Measurements from ENCODE around the gene OR2S2. TPM values are rescaled to one million over a fixed set of nuclear protein-coding genes. Genes with fewer than 3 reads are reported as not detected.
"Not testable (repeated sequence)": the region's sequence is repeated elsewhere in the genome, so short reads cannot be mapped to it uniquely, and the experiment has no call there.

OR2S2 gene, protein sequence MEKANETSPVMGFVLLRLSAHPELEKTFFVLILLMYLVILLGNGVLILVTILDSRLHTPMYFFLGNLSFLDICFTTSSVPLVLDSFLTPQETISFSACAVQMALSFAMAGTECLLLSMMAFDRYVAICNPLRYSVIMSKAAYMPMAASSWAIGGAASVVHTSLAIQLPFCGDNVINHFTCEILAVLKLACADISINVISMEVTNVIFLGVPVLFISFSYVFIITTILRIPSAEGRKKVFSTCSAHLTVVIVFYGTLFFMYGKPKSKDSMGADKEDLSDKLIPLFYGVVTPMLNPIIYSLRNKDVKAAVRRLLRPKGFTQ
- total RNA-seq (2014; rRNA removed; shearing (Covaris generic)) = not detected in 2 replicates

DNA sequence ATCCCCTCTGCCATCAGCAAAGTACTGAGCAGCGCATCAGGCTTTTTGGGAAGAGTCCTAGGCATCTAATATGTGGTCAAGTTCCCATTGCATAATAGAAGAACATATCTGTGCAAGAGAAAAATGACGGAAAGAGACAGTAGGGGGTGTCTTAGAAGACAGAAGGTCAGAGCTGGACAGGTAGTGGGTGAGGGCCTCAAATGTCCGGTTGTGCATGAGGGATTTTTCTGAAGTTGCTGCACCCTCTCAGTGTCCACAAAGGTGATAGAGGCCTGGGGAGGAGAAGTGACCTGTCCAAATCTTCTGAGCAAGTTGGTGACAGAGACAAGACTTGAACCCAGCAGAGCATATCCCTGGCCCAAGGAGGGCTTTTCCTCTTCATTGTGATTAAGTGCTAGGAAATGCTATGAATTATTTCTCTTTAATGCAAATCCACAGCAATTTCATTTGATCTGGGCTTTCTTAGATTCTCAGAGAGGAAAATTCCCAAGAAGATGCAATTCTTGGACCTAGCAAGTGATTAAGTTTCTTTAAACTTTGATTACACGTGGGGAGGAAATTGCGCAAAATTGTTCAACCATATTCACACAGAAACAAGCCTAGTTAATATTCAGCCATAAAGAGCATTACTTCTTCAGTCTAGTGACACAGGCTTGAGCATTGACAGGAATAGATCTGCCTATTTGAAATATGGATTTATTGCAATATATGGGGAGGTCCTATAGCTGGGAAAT lies at the start of gene OR2S2:
TSS of gene OR2S2 (minus strand) at position 51 of the 734 bp plus-strand sequence. CDS start 56 bp downstream, outside the sequence.
- in situ Hi-C loops (cut with HindIII; ENCODE audit: low sequenced_read_pairs) = no loop called here
- no peak for DNase-seq (ENCODE audit: low spot score)

DNA sequence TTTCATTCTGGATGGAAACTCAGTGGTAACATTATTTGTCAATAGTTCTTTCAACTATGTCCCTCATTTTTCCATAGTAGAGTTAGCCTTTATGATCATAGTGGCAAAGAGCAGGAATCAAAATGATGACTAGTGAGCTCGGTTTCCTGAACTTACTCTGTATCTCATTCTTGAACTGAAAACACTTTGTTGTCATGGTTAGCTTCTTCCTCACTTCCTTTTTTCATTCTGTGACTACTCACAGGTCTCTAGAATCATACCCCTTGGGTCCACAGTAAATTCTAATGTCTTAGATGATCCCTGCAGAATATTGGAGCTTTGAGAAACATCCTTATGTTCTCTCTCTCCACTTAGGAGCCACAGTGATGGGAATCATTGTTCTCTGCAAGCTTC lies 49.4 kb upstream of the OR2S2 start:
- in situ Hi-C loops (cut with HindIII; ENCODE audit: low sequenced_read_pairs) = no loop called here
- DNase-seq (ENCODE audit: low spot score) = no peak

DNA sequence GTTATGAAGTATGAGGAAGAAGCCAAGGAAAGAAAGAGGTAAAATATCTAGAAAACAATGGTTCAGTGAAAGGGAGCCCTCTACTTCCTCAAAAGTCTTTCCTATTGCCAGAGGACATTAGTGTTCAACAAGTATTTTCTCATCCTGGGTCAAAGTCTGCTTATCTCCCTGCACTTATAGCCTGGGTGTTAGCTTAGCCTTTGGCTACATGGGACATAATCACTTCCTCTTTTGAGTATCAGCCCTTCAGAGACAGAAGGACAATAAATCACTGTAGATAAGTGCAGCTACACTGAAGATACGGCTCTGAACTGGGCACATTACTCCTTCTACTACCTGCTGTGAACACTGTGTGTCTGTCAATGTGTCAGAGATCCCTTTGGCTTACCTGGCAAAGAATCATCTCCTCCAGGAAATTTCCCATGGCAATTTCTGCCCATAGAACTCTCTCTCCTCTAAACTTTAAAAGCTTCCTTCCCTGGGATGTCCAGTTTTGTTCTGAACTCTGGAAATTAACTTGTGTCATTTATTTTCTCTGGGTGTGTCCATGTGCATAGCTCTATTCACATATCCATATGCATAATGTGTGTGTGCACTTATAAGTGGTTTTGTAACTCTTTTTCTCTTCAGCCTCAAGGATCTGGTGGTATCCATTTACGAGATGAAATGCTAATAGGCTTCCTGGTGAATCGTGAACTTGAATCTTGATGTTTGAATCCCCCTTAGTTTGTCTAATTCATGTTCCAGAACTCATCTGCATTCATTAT lies 48.8 kb upstream of the OR2S2 start:
- no peak for DNase-seq (ENCODE audit: low spot score)
- in situ Hi-C loops (cut with HindIII; ENCODE audit: low sequenced_read_pairs) = no loop called here

DNA sequence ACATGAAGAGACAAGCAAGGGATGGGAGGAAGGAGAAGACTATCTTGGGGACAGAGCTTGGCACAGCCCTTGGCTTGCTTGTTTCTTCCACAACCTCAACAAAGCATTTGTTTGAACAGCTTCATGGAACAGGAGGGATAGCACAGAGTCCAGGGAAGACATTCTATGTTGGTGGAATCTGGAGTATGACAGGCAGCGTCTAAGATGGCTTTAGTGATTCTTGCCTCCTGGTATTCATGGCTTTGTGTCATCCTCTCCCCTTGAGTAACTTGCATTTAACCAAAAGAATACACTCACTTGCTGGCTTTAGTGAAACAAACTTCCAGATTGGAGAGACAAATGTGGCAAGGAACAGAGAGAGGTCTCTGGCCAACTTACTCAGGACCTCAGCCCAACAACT lies 47.9 kb upstream of the OR2S2 start:
- in situ Hi-C loops (cut with HindIII; ENCODE audit: low sequenced_read_pairs) = no loop called here

DNA sequence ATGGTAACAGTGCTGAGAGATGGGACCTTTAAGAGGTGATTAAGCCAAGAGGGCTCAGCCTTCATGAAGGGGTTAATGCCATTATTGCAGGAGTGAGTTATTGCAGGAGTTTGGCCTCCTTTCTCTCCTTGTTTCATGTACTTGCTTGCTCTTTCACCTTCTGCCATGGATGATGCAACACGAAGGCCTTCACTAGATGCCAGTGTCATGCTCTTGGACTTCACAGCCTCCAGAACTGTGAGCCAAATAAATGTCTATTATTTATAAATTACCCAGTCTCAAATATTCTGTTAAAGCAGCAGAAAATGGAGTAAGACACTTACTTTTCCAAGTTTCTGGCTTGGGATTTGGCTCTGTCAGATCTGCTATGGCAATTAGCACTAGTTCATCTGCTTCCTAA lies 40.4 kb upstream of the OR2S2 start:
- in situ Hi-C loops (cut with HindIII; ENCODE audit: low sequenced_read_pairs) = no loop called here
- DNase-seq (ENCODE audit: low spot score) = no peak

More for the DNA sequence above, 47.9 kb upstream of the OR2S2 start:
- no peak for DNase-seq (ENCODE audit: low spot score)

DNA sequence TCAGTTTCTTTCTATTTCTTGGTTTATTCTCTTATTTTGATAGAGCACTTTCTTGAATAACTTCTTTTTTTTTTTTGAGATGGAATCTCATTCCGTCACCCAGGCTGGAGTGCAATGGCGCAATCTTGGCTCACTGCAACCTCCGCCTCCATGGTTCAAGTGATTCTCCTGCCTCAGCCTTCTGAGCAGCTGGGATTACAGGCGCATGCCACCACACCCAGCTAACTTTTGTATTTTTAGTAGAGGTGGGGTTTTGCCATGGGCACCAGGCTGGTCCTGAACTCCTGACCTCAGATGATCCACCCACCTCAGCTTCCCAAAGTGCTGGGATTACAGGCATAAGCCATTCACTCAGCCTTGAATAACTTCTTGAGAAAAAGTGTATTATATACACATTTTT lies 39.1 kb upstream of the OR2S2 start:
- in situ Hi-C loops (cut with HindIII; ENCODE audit: low sequenced_read_pairs); DNase-seq (ENCODE audit: low spot score): not testable (repeated sequence)

DNA sequence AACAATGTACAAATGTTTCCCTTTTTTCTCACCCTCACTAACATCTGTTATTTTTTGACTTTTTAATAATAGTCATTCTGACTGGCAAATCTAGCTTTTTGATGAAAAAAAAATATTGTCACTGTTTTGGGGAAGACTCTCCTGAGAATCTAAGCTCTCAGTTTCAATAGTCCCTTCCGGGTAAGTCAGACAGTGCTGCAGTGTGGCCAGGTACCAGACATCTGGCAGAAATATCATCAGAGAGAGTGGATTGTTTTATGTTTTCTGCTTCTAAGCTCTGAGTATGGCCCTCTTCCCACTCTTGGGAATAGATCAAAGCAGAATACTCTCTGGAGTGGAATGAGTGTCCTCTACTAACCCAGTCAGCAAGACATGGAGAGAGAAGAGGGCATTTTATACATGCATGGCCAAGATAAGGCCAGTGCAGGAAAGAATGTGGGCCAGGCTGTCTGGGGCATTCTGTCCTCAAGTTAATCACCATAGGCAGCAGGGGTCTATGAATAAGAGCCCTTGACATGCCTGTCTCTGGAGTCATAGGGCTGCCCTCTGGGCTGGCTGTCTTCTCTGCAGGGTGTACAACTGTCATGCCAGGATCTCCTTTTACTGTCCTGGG lies 38.5 kb upstream of the OR2S2 start:
- in situ Hi-C loops (cut with HindIII; ENCODE audit: low sequenced_read_pairs) = no loop called here
- no peak for DNase-seq (ENCODE audit: low spot score)

DNA sequence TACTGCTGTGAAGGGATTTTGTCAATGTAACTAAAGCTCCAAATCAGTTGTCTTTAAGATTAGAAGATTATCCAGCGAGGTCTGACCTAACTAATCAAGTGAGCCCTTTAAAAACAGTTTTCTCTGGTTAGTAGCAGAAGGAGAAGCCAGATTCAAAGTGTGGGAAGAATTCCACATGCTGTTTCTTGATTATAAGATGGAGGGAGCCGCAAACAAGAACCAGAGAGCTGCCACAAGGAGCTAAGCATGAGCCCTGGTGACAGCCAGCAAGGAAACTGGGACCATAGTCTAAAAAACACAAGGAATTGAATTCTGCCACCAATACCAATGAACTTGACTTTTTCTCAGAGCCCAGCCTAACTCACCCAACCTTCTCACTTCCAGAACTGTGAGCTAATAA lies 37.0 kb upstream of the OR2S2 start:
- in situ Hi-C loops (cut with HindIII; ENCODE audit: low sequenced_read_pairs) = no loop called here
- DNase-seq (ENCODE audit: low spot score) = no peak

DNA sequence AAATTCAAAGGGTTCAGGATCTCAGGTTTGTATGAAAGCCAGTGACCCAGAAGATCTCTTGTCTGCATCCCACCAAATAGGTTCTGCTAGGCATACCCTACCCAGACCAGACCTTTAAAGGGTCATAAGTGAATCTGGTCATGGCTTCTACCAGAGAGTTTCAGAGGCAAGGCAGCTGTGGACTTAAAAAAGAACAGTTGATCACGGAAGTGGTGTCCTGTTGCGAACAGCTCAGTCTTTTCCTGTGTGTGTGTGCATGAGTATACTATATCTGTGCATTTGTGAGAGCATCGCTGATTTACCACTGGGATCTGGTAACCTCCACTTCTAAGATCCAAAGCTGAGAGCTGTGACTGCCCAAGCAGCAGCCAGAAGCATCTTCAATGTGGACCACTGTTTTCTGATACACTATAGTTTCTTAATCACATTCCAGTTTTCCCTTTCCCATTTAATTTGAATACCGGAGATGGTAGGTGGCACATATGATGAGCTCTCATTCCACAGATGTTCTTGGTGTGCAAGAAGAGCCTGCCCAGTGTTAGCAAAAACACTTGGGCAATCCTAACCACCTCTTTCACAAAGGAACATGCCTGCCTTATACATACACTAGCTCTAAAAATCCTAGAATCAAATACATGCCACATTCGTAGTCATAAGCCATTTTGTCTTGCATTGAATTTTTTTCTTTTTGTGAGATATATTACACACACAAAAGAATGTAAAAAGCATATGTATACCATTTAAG lies 36.2 kb upstream of the OR2S2 start:
- in situ Hi-C loops (cut with HindIII; ENCODE audit: low sequenced_read_pairs) = no loop called here

DNA sequence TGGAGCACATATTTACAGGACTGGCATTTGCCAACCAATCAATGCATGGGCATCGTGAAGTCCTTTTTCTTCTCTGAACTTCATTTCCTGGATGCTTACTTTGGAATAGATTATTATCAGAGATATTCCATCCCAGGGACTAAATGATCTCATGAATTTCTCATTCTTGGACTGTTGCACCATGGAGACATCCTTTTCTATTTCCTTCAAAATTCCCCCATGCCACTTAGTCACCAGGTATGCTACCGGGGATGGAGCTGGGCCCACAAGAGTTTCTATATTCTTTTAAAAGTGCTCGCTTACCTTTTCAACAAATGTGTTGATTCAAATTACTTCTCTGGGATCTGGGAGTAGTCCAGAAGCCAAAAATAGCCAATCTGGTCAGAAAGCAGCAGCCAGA lies 35.2 kb upstream of the OR2S2 start:
- in situ Hi-C loops (cut with HindIII; ENCODE audit: low sequenced_read_pairs); DNase-seq (ENCODE audit: low spot score): not testable (repeated sequence)

More for the DNA sequence above, 36.2 kb upstream of the OR2S2 start:
- DNase-seq (ENCODE audit: low spot score) = no peak

DNA sequence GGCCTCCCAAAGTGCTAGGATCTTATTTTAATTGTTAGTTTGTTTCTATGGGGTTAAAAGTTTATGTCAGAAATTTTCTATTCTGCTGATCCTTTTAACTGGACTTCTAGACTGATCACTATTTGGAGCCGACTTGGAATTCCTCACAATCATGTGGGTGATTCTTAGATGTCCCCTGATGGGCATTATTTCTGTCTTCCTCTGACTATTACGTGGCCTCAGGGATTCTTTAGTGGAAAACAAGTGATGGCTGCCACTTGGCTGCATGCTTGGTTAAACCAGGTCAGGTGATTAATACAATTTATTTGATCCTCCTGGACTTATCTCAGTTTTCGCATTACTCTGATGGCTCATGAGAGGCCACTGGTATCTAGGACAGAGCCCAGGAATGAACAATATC lies 32.2 kb upstream of the OR2S2 start:
- DNase-seq (ENCODE audit: low spot score) = no peak
- in situ Hi-C loops (cut with HindIII; ENCODE audit: low sequenced_read_pairs) = no loop called here

DNA sequence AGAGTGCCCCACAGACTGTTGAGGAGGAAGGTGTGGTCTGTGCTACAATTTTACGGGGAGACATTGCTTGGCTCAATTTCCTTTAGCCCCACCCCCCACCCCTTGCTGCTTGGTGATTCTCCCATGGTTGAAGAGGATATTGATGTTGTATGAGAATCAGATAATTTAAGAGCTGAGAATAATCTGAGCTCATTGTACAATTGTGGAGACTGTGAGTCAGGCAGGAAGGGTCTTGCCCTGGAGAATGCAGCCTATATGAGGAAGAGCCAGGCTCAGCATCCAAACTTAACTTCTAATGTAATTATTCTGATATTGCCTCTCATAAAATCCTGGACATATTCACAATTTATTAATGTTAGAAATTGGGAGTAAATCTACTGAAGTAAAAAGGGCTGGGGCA lies 26.1 kb upstream of the OR2S2 start:
- no peak for DNase-seq (ENCODE audit: low spot score)
- in situ Hi-C loops (cut with HindIII; ENCODE audit: low sequenced_read_pairs) = no loop called here

DNA sequence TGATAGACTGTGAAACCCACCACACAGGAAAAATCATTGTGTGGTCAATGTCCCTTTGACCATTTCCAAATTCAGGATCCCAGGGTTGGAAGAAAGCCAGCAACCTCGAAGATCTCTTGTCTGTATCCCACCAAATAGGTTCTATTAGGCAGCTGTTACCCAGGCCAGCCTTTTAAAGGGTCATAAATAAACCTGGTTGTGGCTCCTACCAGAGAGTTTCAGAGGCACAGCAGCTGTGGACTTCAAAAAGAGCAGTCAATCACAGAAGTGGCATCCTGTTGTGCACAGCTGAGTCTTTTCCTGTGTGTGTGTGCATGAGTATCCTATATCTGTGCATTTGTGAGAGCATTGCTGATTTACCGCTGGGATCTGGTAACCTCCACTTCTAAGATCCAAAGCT lies 23.7 kb upstream of the OR2S2 start:
- no peak for DNase-seq (ENCODE audit: low spot score)
- in situ Hi-C loops (cut with HindIII; ENCODE audit: low sequenced_read_pairs) = no loop called here

DNA sequence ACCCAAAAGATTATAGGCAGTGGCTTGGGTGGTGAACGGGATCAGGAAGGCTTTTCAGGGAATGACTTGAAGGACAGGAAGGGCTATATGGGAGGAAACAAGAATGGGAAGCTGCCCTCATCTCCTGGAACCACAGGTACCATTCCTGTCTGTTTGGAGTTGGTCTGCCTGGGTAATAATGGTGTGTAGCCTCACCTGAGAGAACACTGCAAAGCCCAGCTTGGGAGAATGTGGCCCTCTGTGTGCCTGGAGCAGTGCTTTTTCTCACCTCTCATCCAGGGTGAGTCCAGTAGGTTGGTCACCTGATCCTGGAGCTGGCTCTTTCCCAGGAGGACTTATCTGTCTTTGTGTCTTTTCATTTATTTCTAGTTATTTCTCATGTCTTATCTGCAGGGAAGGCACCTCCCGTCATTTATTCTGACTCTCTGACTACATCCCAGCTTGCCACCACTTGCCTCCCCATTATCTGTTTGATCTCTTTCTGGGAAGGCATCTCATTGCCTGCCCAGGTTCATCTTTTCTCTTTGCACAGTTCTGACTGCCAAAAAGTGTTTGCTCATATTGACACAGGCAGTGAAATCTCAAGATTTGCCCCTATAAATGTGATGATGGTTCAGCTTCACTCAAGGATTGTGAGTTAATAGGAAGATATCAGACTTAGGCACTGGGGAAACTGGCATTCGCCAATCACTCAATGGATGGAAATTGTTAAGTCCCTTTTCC lies 22.5 kb upstream of the OR2S2 start:
- in situ Hi-C loops (cut with HindIII; ENCODE audit: low sequenced_read_pairs) = no loop called here
- DNase-seq (ENCODE audit: low spot score) = no peak

DNA sequence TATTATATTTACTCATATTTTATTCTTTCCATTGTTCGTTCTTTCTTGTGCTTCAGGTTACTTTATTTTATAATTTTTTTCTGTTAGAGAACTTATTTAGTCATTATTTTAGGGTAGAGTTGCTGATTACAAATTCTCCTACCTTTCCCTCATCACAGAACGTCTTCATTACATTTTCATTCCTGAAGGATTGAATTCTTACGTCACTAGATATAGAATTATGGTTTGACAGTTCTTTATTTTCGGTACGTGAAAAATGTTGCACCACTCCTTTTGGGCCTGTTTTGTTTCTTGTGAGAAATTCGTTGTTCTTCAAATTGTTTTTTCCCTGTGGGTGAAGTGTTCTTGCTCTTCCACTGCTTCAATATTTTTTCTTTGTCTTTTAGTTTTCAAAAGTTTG lies 20.8 kb upstream of the OR2S2 start:
- no peak for DNase-seq (ENCODE audit: low spot score)
- in situ Hi-C loops (cut with HindIII; ENCODE audit: low sequenced_read_pairs) = no loop called here

DNA sequence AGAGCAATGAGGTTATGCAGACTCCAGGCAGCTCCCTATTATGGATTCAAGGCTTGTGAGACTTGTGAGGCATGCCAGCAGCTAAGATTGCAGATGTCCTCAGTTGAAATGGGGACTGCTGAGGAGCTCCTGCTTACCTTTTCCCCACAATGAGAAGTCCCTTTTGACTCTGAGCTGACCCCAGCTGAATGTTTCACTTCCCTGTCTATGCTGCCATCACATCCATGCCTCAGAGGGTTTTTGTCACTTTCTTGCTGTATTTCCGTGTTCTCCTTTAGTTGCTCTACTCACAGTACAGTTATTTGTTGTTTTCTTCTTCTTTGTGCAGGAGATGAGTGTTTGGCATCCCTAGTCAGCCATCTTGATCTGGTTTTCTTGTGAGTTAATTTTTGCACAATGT lies 18.8 kb upstream of the OR2S2 start:
- in situ Hi-C loops (cut with HindIII; ENCODE audit: low sequenced_read_pairs) = no loop called here
- no peak for DNase-seq (ENCODE audit: low spot score)

DNA sequence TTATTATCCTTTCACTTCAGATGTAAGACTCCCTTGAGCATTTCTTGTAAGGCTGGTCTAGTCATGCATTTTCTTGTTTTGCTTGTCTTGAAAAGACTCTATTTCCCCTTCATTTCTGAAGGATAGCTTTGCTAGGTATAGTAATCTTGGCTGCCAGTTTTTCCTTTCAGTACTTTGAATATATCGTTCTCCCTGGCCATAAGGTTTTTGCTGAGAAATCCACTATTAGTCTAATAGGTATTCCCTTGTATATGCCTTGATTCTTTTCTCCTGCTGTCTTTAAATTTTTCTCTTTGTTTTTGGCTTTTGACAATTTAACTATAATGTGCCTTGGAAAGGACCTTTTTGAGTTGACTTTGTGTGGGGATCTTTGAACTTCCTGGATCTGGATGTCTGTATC lies 16.8 kb upstream of the OR2S2 start:
- no peak for DNase-seq (ENCODE audit: low spot score)
- in situ Hi-C loops (cut with HindIII; ENCODE audit: low sequenced_read_pairs) = no loop called here

DNA sequence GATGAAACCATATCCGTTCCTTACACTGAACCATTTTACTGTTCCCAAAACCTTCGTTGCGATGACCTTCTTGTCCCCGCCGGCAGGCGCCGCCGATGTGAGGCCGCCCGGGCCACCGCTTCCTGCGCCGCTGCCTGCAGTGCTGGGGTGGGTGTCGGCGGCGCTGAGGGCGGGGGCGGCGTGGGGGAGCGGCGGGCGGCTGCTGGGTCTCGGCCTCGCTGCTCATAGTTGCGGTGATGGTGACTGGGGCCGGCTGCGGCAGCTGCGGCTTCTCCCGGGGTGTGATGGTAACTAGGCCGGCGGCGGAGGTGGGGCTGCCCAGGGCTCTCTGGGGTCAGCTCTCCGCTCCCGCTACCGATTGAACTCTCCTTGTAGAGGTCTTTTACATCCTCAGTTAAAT lies 14.1 kb upstream of the OR2S2 start:
- no peak for DNase-seq (ENCODE audit: low spot score)
- in situ Hi-C loops (cut with HindIII; ENCODE audit: low sequenced_read_pairs) = no loop called here

Data from G401 (cell line).